ENCODE measurements around the gene CNTNAP2.

The CNTNAP2 gene

GRCh38 chr7:146375170-146375569, 258.6 kb downstream of the CNTNAP2 start:
- H3K9me3 Mint-ChIP-seq: peaks cover 27% of the 10 kb centered on the region

GRCh38 chr7:146378196-146378595, 261.6 kb downstream of the CNTNAP2 start:
- Mint-ChIP-seq H3K4me1 (ENCODE audit: low read depth) (no peaks in the 10 kb centered on the region), H3K4me3 (no peak overlapping the region), H3K36me3 (ENCODE audit: low read depth) (no peaks in the 10 kb centered on the region), H3K27ac (no peak overlapping the region), H3K27me3 (ENCODE audit: low read depth) (no peaks in the 10 kb centered on the region), H3K9me3 (peaks cover 19% of the 10 kb centered on the region)
- no peak for DNase-seq (ENCODE audit: low spot score)

More at GRCh38 chr7:146375170-146375569, 258.6 kb downstream of the CNTNAP2 start:
- DNase-seq (ENCODE audit: low spot score): no peak
- Mint-ChIP-seq H3K27ac (no peak overlapping the region), H3K4me3 (no peak overlapping the region), H3K27me3 (ENCODE audit: low read depth) (no peaks in the 10 kb centered on the region), H3K4me1 (ENCODE audit: low read depth) (no peaks in the 10 kb centered on the region), H3K36me3 (ENCODE audit: low read depth) (no peaks in the 10 kb centered on the region)

DNA sequence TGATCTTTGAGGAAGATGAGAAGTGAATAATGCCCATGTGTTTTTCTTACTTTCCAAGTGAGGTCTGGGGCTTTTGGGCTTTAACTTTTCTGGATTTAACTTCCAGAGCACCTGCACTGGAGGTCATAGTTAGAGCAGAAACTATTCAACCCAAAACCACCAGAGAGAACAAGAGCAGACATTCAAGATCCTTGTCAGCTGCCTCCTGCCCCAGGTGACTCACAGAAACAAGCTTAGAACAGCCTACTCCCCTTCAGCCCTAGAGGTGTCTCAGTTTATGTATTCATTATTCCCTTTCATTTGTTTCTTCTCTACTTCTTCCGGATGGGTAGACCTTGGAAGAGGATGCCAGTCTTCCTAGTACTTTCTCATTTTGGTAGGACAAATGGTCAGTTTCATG, 270.5 kb downstream of the CNTNAP2 start:
- DNase-seq (ENCODE audit: low spot score): no peak
- H3K36me3 Mint-ChIP-seq (ENCODE audit: low read depth): no peaks in the 10 kb centered on the region
- no peaks in the 10 kb centered on the region for H3K4me1 Mint-ChIP-seq (ENCODE audit: low read depth)
- peaks cover 10% of the 10 kb centered on the region for H3K9me3 Mint-ChIP-seq
- H3K4me3 Mint-ChIP-seq: no peak overlapping the region
- H3K27me3 Mint-ChIP-seq (ENCODE audit: low read depth): no peaks in the 10 kb centered on the region
- no peak overlapping the region for H3K27ac Mint-ChIP-seq

GRCh38 chr7:146388928-146389327, 272.3 kb downstream of the CNTNAP2 start:
- no peak for DNase-seq (ENCODE audit: low spot score)
- Mint-ChIP-seq H3K4me3 (no peak overlapping the region), H3K27ac (no peak overlapping the region), H3K4me1 (ENCODE audit: low read depth) (no peaks in the 10 kb centered on the region), H3K27me3 (ENCODE audit: low read depth) (no peaks in the 10 kb centered on the region), H3K36me3 (ENCODE audit: low read depth) (no peaks in the 10 kb centered on the region), H3K9me3 (peaks cover 9% of the 10 kb centered on the region)

DNA sequence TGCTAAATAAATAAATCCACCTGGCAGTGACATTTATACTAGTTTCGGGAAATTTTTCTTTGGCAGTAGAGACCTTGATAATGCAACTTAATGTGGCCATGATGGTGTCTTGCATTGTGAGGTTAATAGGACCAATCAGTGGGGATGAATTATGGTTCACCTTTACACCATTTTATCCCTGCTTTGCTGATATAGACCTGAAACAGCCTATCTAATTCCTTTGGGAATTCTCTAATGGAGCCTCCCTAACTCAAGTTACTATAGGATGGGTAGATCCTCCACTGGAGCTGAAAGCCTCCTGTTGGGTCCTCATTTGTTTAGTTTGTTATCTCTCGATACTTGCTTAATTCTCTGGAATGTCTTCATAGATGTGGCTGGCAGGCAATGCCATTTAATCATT, 276.7 kb downstream of the CNTNAP2 start:
- Mint-ChIP-seq H3K27me3 (ENCODE audit: low read depth) (no peaks in the 10 kb centered on the region), H3K36me3 (ENCODE audit: low read depth) (no peaks in the 10 kb centered on the region), H3K4me1 (ENCODE audit: low read depth) (no peaks in the 10 kb centered on the region), H3K27ac (no peak overlapping the region), H3K4me3 (no peak overlapping the region), H3K9me3 (peaks cover 22% of the 10 kb centered on the region)
- DNase-seq (ENCODE audit: low spot score): no peak

DNA sequence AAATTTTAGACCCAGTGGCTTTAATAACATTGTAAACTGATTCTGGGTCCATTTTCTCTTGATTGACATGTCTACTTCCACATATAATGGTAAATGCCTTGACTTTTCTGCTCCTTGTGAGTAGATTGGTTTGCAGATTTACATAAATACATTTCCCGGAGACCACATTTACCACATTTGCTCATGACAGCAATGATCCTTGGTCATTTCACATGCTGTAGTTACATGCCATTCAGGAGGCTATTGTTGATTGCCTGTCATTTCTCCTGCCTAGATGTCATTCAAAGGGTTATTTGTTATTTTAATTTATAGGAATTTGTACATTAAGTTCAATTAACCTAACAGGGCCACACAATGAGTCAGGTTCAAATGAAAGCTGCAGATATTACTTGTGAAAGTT, 280.5 kb downstream of the CNTNAP2 start:
- no peaks in the 10 kb centered on the region for H3K36me3 Mint-ChIP-seq (ENCODE audit: low read depth)
- H3K4me1 Mint-ChIP-seq (ENCODE audit: low read depth): no peaks in the 10 kb centered on the region
- H3K27ac Mint-ChIP-seq: no peak overlapping the region
- no peak overlapping the region for H3K4me3 Mint-ChIP-seq
- H3K27me3 Mint-ChIP-seq (ENCODE audit: low read depth): no peaks in the 10 kb centered on the region
- H3K9me3 Mint-ChIP-seq: peaks cover 33% of the 10 kb centered on the region
- no peak for DNase-seq (ENCODE audit: low spot score)

GRCh38 chr7:146401939-146402338, 285.3 kb downstream of the CNTNAP2 start:
- H3K27ac Mint-ChIP-seq: no peak overlapping the region
- no peak overlapping the region for H3K4me3 Mint-ChIP-seq
- no peaks in the 10 kb centered on the region for H3K27me3 Mint-ChIP-seq (ENCODE audit: low read depth)
- no peaks in the 10 kb centered on the region for H3K36me3 Mint-ChIP-seq (ENCODE audit: low read depth)
- no peak for DNase-seq (ENCODE audit: low spot score)
- no peaks in the 10 kb centered on the region for H3K4me1 Mint-ChIP-seq (ENCODE audit: low read depth)
- peaks cover 42% of the 10 kb centered on the region for H3K9me3 Mint-ChIP-seq

- Mint-ChIP-seq H3K4me1 (ENCODE audit: low read depth) (no peaks in the 10 kb centered on the region), H3K9me3 (peaks cover 26% of the 10 kb centered on the region), H3K36me3 (ENCODE audit: low read depth) (no peaks in the 10 kb centered on the region)
Observed at GRCh38 chr7:146405737-146406136, 289.1 kb downstream of the CNTNAP2 start.

DNA sequence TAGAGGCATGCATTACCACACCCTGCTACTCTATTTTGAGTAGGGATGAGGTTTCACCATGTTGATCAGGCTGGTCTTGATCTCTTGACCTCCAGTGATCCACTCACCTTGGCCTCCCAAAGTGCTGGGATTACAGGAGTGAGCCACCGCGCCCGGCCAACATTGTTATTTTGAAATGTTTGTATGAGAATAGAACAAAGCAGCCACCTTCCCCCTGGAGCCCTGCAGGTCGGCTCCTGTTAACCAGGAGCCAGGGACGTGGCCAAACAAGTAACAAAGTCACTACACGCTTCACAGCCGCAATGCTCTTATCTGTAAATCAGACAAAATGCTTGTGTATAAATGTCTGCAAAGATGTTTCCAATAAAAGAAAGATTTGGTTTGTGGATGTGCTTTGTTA, 295.4 kb downstream of the CNTNAP2 start:
- no peak for DNase-seq (ENCODE audit: low spot score)
- H3K9me3 Mint-ChIP-seq: peaks cover 4% of the 10 kb centered on the region
- no peaks in the 10 kb centered on the region for H3K36me3 Mint-ChIP-seq (ENCODE audit: low read depth)
- H3K4me3 Mint-ChIP-seq: no peak overlapping the region
- H3K27ac Mint-ChIP-seq: no peak overlapping the region
- H3K4me1 Mint-ChIP-seq (ENCODE audit: low read depth): no peaks in the 10 kb centered on the region
- H3K27me3 Mint-ChIP-seq (ENCODE audit: low read depth): no peaks in the 10 kb centered on the region

More at GRCh38 chr7:146405737-146406136, 289.1 kb downstream of the CNTNAP2 start:
- no peak for DNase-seq (ENCODE audit: low spot score)
- Mint-ChIP-seq H3K27ac (no peak overlapping the region), H3K4me3 (no peak overlapping the region), H3K27me3 (ENCODE audit: low read depth) (no peaks in the 10 kb centered on the region)

DNA sequence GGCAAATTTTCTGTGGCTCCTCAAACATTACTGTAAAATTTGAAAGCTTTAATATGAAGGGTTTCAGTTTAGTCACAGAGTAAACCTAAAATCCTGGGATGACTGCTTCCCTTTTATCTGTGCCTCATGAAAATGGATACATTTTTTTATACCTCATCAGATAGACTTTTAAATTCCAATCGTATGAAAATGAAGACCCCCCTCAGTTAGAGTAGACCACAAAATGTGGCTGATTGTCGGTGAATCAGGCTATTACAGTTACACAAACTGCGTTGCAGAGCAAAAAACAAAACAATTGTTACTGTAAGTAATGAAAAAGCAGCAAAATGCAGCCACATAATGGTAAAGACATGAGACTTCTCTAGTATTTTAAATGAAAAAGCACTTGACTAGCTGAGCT, 296.2 kb downstream of the CNTNAP2 start:
- Mint-ChIP-seq H3K9me3 (peaks cover 4% of the 10 kb centered on the region), H3K36me3 (ENCODE audit: low read depth) (no peaks in the 10 kb centered on the region), H3K27me3 (ENCODE audit: low read depth) (no peaks in the 10 kb centered on the region), H3K4me1 (ENCODE audit: low read depth) (no peaks in the 10 kb centered on the region), H3K27ac (no peak overlapping the region), H3K4me3 (no peak overlapping the region)
- DNase-seq (ENCODE audit: low spot score): no peak

GRCh38 chr7:146414373-146414772, 297.8 kb downstream of the CNTNAP2 start:
- H3K9me3 Mint-ChIP-seq: peaks cover 4% of the 10 kb centered on the region
- H3K4me1 Mint-ChIP-seq (ENCODE audit: low read depth): no peaks in the 10 kb centered on the region
- no peak overlapping the region for H3K4me3 Mint-ChIP-seq
- H3K36me3 Mint-ChIP-seq (ENCODE audit: low read depth): no peaks in the 10 kb centered on the region
- no peaks in the 10 kb centered on the region for H3K27me3 Mint-ChIP-seq (ENCODE audit: low read depth)
- no peak overlapping the region for H3K27ac Mint-ChIP-seq
- DNase-seq (ENCODE audit: low spot score): no peak

- H3K4me1 Mint-ChIP-seq (ENCODE audit: low read depth): no peaks in the 10 kb centered on the region
- no peaks in the 10 kb centered on the region for H3K27me3 Mint-ChIP-seq (ENCODE audit: low read depth)
- DNase-seq (ENCODE audit: low spot score): no peak
- no peak overlapping the region for H3K4me3 Mint-ChIP-seq
- peaks cover 4% of the 10 kb centered on the region for H3K9me3 Mint-ChIP-seq
- no peak overlapping the region for H3K27ac Mint-ChIP-seq
- no peaks in the 10 kb centered on the region for H3K36me3 Mint-ChIP-seq (ENCODE audit: low read depth)
Observed at GRCh38 chr7:146414937-146415336, 298.3 kb downstream of the CNTNAP2 start.

DNA sequence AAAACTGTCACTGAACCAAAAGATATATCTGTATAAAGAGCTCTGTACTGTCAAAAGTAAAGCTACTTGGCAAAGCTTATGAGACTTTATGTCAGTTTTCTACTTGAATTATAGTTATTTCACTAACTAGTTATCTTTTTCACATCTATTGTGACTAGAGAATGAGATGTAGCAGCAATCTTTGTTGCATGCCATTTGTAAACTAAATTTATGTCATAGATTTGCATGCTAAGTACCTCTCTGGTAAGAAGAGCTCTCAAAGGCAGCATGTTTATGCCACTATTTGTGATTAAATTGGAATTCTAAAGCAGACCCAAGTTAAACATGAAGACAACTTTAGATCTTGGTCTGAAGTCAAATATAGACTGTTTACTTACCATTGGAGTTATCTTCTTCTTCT, 300.6 kb downstream of the CNTNAP2 start:
- DNase-seq (ENCODE audit: low spot score): no peak
- no peaks in the 10 kb centered on the region for H3K4me1 Mint-ChIP-seq (ENCODE audit: low read depth)
- H3K36me3 Mint-ChIP-seq (ENCODE audit: low read depth): no peaks in the 10 kb centered on the region
- H3K9me3 Mint-ChIP-seq: peaks cover 4% of the 10 kb centered on the region
- no peak overlapping the region for H3K4me3 Mint-ChIP-seq
- H3K27ac Mint-ChIP-seq: no peak overlapping the region
- H3K27me3 Mint-ChIP-seq (ENCODE audit: low read depth): no peaks in the 10 kb centered on the region

DNA sequence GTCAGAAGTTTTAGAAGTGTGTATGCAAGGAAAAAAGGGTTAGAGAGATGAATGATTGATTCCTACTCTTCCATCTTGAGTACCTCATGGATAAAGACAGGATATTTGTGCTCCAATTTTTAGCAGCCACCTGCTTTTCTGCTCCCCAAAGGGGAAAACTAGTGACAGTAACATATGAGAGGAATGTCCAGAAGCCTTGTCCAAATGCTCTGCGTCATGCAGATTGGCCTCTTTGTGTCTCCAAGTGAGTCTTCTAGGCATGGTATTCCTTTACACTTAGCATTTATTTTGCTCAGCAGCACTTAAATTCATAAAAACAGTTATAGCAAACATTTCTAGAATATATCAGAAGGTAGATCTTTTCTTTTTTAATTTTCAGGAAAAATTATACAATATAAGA, 306.8 kb downstream of the CNTNAP2 start:
- H3K4me1 Mint-ChIP-seq (ENCODE audit: low read depth): no peaks in the 10 kb centered on the region
- no peak for DNase-seq (ENCODE audit: low spot score)
- peaks cover 25% of the 10 kb centered on the region for H3K9me3 Mint-ChIP-seq
- H3K27me3 Mint-ChIP-seq (ENCODE audit: low read depth): no peaks in the 10 kb centered on the region
- no peaks in the 10 kb centered on the region for H3K36me3 Mint-ChIP-seq (ENCODE audit: low read depth)
- H3K27ac Mint-ChIP-seq: no peak overlapping the region
- no peak overlapping the region for H3K4me3 Mint-ChIP-seq

- H3K27ac Mint-ChIP-seq: no peak overlapping the region
- no peaks in the 10 kb centered on the region for H3K36me3 Mint-ChIP-seq (ENCODE audit: low read depth)
- no peak overlapping the region for H3K4me3 Mint-ChIP-seq
- H3K9me3 Mint-ChIP-seq: peaks cover 29% of the 10 kb centered on the region
- H3K27me3 Mint-ChIP-seq (ENCODE audit: low read depth): no peaks in the 10 kb centered on the region
- no peak for DNase-seq (ENCODE audit: low spot score)
- no peaks in the 10 kb centered on the region for H3K4me1 Mint-ChIP-seq (ENCODE audit: low read depth)
Observed at GRCh38 chr7:146424084-146424483, 307.5 kb downstream of the CNTNAP2 start.
